PFSK-1 (cell line): ENCODE data around the gene CREBRF.

Experiments used
- FOXP2 ChIP-seq: optimal IDR thresholded peaks from 2 replicates; pipeline ENCODE3; 2011; ENCODE audit warnings: borderline replicate concordance, control low read depth, inconsistent platforms; ENCODE audit not compliant: insufficient read depth; ENCODE audit errors: extremely low read length, extremely low read depth
- POLR2AphosphoS5 ChIP-seq: IDR thresholded peaks from 2 replicates; pipeline ENCODE4 v1.6.1; 2012; ENCODE audit warnings: low read depth, mild to moderate bottlenecking, control low read depth, low read length, moderate library complexity
- REST ChIP-seq, 2 experiments: IDR thresholded peaks; 2 replicates each; pipeline versions ENCODE4 v1.6.1 to v1.8.0; 2011 to 2012; ENCODE audit warnings: low read depth in 2 of 2, low read length in 2 of 2, control low read depth in 1 of 2, inconsistent platforms in 1 of 2, mild to moderate bottlenecking in 1 of 2, moderate library complexity in 1 of 2; ENCODE audit not compliant: insufficient read depth in 1 of 2
- SIN3A ChIP-seq: IDR thresholded peaks from 2 replicates; pipeline ENCODE4 v1.6.1; 2012; ENCODE audit warnings: mild to moderate bottlenecking, low read length, moderate library complexity, borderline replicate concordance; ENCODE audit not compliant: insufficient read depth
- TAF1 ChIP-seq: IDR thresholded peaks from 2 replicates; pipeline ENCODE4 v1.6.1; 2012; ENCODE audit warnings: low read length, control low read depth, borderline replicate concordance; ENCODE audit not compliant: insufficient read depth

Gene CREBRF

GRCh38 chr5:173093606-173094005 lies 37.5 kb downstream of the CREBRF start:
- no peak for TF ChIP-seq REST (IDR thresholded peaks at IDR 0.05; ENCODE audit: insufficient read depth in 1 of 2, low read depth in 2 of 2, low read length in 2 of 2)

- no peak for TF ChIP-seq TAF1
- no peak for TF ChIP-seq POLR2AphosphoS5
- TF ChIP-seq SIN3A: no peak
- no peak for TF ChIP-seq REST (IDR thresholded peaks at IDR 0.05; ENCODE audit: insufficient read depth in 1 of 2, low read depth in 2 of 2, low read length in 2 of 2)
- no peak for TF ChIP-seq FOXP2
These were observed 38.0 kb downstream of the CREBRF start for GRCh38 chr5:173094012-173094661.

GRCh38 chr5:173098787-173099186 lies 42.6 kb downstream of the CREBRF start:
- TF ChIP-seq SIN3A: no peak
- TF ChIP-seq TAF1: no peak
- TF ChIP-seq FOXP2: no peak
- TF ChIP-seq POLR2AphosphoS5: no peak
- TF ChIP-seq REST (IDR thresholded peaks at IDR 0.05; ENCODE audit: insufficient read depth in 1 of 2, low read depth in 2 of 2, low read length in 2 of 2): no peak

- TF ChIP-seq SIN3A (no peak), FOXP2 (no peak), POLR2AphosphoS5 (no peak), REST (IDR thresholded peaks at IDR 0.05; ENCODE audit: insufficient read depth in 1 of 2, low read depth in 2 of 2, low read length in 2 of 2) (no peak), TAF1 (no peak)
These were observed 43.3 kb downstream of the CREBRF start for GRCh38 chr5:173099461-173099860.

DNA sequence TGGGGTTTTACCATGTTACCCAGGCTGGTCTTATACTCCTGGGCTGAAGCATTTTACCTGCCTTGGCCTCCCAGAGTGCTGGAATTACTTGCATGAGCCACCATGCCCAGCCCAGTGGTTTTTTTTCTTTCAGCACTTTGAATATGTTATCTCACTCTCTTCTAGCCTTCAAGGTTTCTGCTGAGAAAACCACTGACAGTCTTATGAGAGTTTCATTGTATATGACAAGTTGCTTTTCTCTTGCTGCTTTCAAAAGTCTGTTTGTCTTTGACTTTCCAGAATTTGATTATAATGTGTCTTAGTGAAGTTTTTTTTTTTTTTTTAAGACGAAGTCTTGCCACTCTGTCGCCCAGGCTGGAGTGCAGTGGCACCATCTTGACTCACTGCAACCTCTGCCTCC lies 45.1 kb downstream of the CREBRF start:
- TF ChIP-seq REST (IDR thresholded peaks at IDR 0.05; ENCODE audit: insufficient read depth in 1 of 2, low read depth in 2 of 2, low read length in 2 of 2): no peak
- TF ChIP-seq FOXP2: no peak
- no peak for TF ChIP-seq TAF1
- TF ChIP-seq SIN3A: no peak
- TF ChIP-seq POLR2AphosphoS5: no peak
